Hematopoietic multipotent progenitor cell treated with erythropoietin and hydrocortisone succinate and interleukin-3 and kit ligand, for 15 days (in vitro differentiated cells): ENCODE data around the gene GKN1.

Source experiments
- DNase-seq: peaks from one replicate; pipeline ENCODE4 v3.0.0-alpha.2; 2015; ENCODE audit warnings: low spot score

Gene GKN1

GRCh38 chr2:69007603-69008002 is 33.2 kb downstream of the GKN1 start:
- DNase-seq: no peak

- DNase-seq: no peak
Observed at GRCh38 chr2:69010437-69011194, 36.2 kb downstream of the GKN1 start.

- no peak for DNase-seq
Observed at GRCh38 chr2:69011611-69012157, 37.2 kb downstream of the GKN1 start.

- DNase-seq: peak; percentile 16
Observed at GRCh38 chr2:69012310-69013141, 38.1 kb downstream of the GKN1 start.

GRCh38 chr2:69013142-69013839 is 38.9 kb downstream of the GKN1 start, which contains the start of gene ANTXR1:
ANTXR1 (plus strand) TSS chr2:69013179; CDS start chr2:69013500, 321 bp downstream.
- no peak for DNase-seq

- DNase-seq: no peak
Observed at GRCh38 chr2:69013840-69014821, 39.7 kb downstream of the GKN1 start.

- DNase-seq: no peak
Observed at GRCh38 chr2:69017080-69017479, 42.6 kb downstream of the GKN1 start.

GRCh38 chr2:69017835-69018234 is 43.4 kb downstream of the GKN1 start:
- no peak for DNase-seq

GRCh38 chr2:69018678-69019095 is 44.3 kb downstream of the GKN1 start:
- DNase-seq: no peak

- no peak for DNase-seq
Observed at GRCh38 chr2:69020496-69021426, 46.3 kb downstream of the GKN1 start.

GRCh38 chr2:69021727-69022126 is 47.3 kb downstream of the GKN1 start:
- DNase-seq: no peak

- no peak for DNase-seq
Observed at GRCh38 chr2:69022548-69022947, 48.1 kb downstream of the GKN1 start.

GRCh38 chr2:69023236-69023635 is 48.8 kb downstream of the GKN1 start:
- no peak for DNase-seq

GRCh38 chr2:69026026-69026425 is 51.6 kb downstream of the GKN1 start:
- peak; percentile 12 for DNase-seq

- no peak for DNase-seq
Observed at GRCh38 chr2:69026691-69027459, 52.4 kb downstream of the GKN1 start.
